ENCODE results near the gene WDR37. TPM values are rescaled to one million over a fixed set of nuclear protein-coding genes. Genes with fewer than 3 reads are reported as not detected.

WDR37 gene
- total and polyA plus RNA-seq, 9 of the 15 experiments (the other 6 are each of a cell fraction or from before 2014, with no cell fraction given) = 2.3 to 11.6 (median 6.7) TPM

DNA sequence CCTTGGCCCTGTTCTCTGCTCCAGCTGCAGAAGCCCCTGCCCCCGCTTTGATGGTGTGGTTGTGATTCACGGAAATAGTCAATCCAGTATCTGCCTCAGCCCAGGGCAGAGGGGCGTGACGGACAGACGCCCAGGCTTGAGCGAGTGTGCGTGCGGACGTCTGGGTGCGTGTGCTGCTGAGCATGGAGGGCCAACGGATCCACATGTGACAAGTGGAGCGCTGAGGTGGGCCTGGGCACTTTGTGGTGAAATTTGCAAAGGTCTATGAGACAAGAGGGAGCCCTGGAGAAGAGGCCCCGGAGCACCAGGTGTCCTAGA is 94.4 kb downstream of the WDR37 start:
- no peak overlapping the region for H3K9ac ChIP-seq (ENCODE audit: insufficient read depth in 1 of 2, low read depth in 2 of 2, low read length in 2 of 2)
- no peak overlapping the region for H3K4me3 ChIP-seq
- H3K27me3 ChIP-seq (ENCODE audit: control insufficient read depth in 2 of 2, insufficient read depth in 2 of 2, low read length in 2 of 2) = peaks cover 2 to 10% of the 10 kb centered on the region in 2 experiments; a peak in 2 of 5 replicates
- peaks cover 7 to 18% of the 10 kb centered on the region in 2 experiments; a peak in 3 of 5 replicates for H3K4me1 ChIP-seq (replicated peaks in 1 of 2; ENCODE audit: control insufficient read depth in 2 of 2, insufficient read depth in 2 of 2, low read length in 2 of 2)
- peaks cover 4% of the 10 kb centered on the region; the same call in 1 of the 3 replicates for H3K36me3 ChIP-seq (ENCODE audit: control insufficient read depth, insufficient read depth, low read length)
- FAIRE-seq = no peak
- no peak for ATAC-seq
- no TSS peak for BruUV-seq (replicated peaks)
- ChIA-PET POLR2A (no interaction called here), CTCF (ENCODE audit: low intra/inter-chr PET ratio) (no interaction called here)
- 44% methylated on average over 11 of the region's 13 CpGs for WGBS (ENCODE audit: insufficient coverage, low coverage, missing lambda C conversion rate)
- no peaks in the 10 kb centered on the region for H4K20me1 ChIP-seq (replicated peaks; ENCODE audit: control insufficient read depth, insufficient read depth, low read length)
- H2AFZ ChIP-seq (ENCODE audit: low read depth, low read length) = no peak overlapping the region
- in situ Hi-C loops (cut with MboI) (no loop called here), intact Hi-C loops (cut with micrococcal nuclease) (no loop called here)
- H3K9me3 ChIP-seq (replicated peaks; ENCODE audit: control insufficient read depth, insufficient read depth, low read depth, low read length) = no peaks in the 10 kb centered on the region
- TF ChIP-seq NFE2L1 (tag; IDR thresholded peaks at IDR 0.05; ENCODE audit: borderline replicate concordance, low read depth) (no peak), SP1 (CRISPR knock-in tag; IDR thresholded peaks at IDR 0.05) (no peak), ZNF174 (CRISPR knock-in tag; IDR thresholded peaks at IDR 0.05) (no peak), PHB2 (IDR thresholded peaks at IDR 0.05; ENCODE audit: low read depth) (no peak), IFI16 (CRISPR knock-in tag; IDR thresholded peaks at IDR 0.05) (no peak), BCOR (IDR thresholded peaks at IDR 0.05) (no peak), ZKSCAN1 (IDR thresholded peaks at IDR 0.05; ENCODE audit: low read depth, low read length) (no peak), RUNX1 (IDR thresholded peaks at IDR 0.05; ENCODE audit: low read depth) (no peak), BRCA1 (IDR thresholded peaks at IDR 0.05) (no peak), BRCA1 (CRISPR knock-in tag; IDR thresholded peaks at IDR 0.05) (no peak)
- no peak overlapping the region for H3K4me2 ChIP-seq (ENCODE audit: insufficient read depth, low read length)
- no peak overlapping the region for H3K27ac ChIP-seq (ENCODE audit: extremely low read depth, low read depth, low read length)
- no peaks in the 10 kb centered on the region for H3K9me1 ChIP-seq (ENCODE audit: control insufficient read depth, insufficient read depth, low read length)
- H3K79me2 ChIP-seq (ENCODE audit: control insufficient read depth, insufficient read depth, low read length) = no peaks in the 10 kb centered on the region
- no peak for DNase-seq (ENCODE audit: extremely low read depth in 1 of 4, low spot score in 3 of 4)

All from K562 (cell line).